HG03354 (cell line): ENCODE results near the gene NKD2.
"Not testable (repeated sequence)": the region's sequence is repeated elsewhere in the genome, so short reads cannot be mapped to it uniquely, and the experiment has no call there.

ENCODE experiments used
- ATAC-seq: cut with Tn5 transposase; IDR thresholded peaks from one replicate; pipeline ENCODE4 v1.9.1; 2021; ENCODE audit warnings: mild to moderate bottlenecking; ENCODE audit not compliant: unreplicated experiment, poor library complexity, severe bottlenecking

NKD2 gene

GRCh38 chr5:998246-999031 is 10.2 kb upstream of the NKD2 start:
- no peak for ATAC-seq

GRCh38 chr5:999032-999501 is 9.5 kb upstream of the NKD2 start:
- no peak for ATAC-seq

GRCh38 chr5:999724-1000123 is 8.9 kb upstream of the NKD2 start:
- no peak for ATAC-seq

GRCh38 chr5:1000329-1000728 is 8.3 kb upstream of the NKD2 start:
- no peak for ATAC-seq

GRCh38 chr5:1000831-1001230 is 7.8 kb upstream of the NKD2 start:
- ATAC-seq: not testable (repeated sequence)

- ATAC-seq: no peak
Measured at GRCh38 chr5:1001406-1002270, 7.0 kb upstream of the NKD2 start.

- ATAC-seq: no peak
Measured at GRCh38 chr5:1002271-1002546, 6.4 kb upstream of the NKD2 start.

GRCh38 chr5:1002836-1003235 is 5.8 kb upstream of the NKD2 start:
- ATAC-seq: no peak

- ATAC-seq: no peak
Measured at GRCh38 chr5:1003296-1003937, 5.2 kb upstream of the NKD2 start.

- ATAC-seq: no peak
Measured at GRCh38 chr5:1004461-1005248, 3.9 kb upstream of the NKD2 start.

- ATAC-seq: no peak
Measured at GRCh38 chr5:1005249-1005851, 3.3 kb upstream of the NKD2 start.

- no peak for ATAC-seq
Measured at GRCh38 chr5:1005904-1006655, 2.5 kb upstream of the NKD2 start.

- no peak for ATAC-seq
Measured at GRCh38 chr5:1006656-1007071, 1.9 kb upstream of the NKD2 start.

- ATAC-seq: no peak
Measured at GRCh38 chr5:1007221-1007680, 1.4 kb upstream of the NKD2 start.

- no peak for ATAC-seq
Measured at GRCh38 chr5:1007681-1008450, 736 bp upstream of the NKD2 start.

- ATAC-seq: no peak
Measured at GRCh38 chr5:1009359-1010180, 968 bp downstream of the NKD2 start.

GRCh38 chr5:1010181-1010510 is 1.5 kb downstream of the NKD2 start:
- ATAC-seq: no peak
